Endothelial cell of umbilical vein (primary cell): Measurements from ENCODE around the gene UBA6. TPM values are rescaled to one million over a fixed set of nuclear protein-coding genes. Genes with fewer than 3 reads are reported as not detected.

Source experiments
- BruUV-seq: library from RNA; stranded (reverse); fragments of 400-500 nt; replicated peaks from 2 replicates; lab custom pipeline; 2021; lab: Mats Ljungman, UMichigan
- CTCF ChIA-PET: fragments of 300-600, 350-600 bp; sonication (Branson Sonifier 250); formaldehyde crosslinking; loops from one replicate; lab custom pipeline; 2021; ENCODE audit warnings: antibody characterized with exemption, inconsistent platforms; lab: Charles Lee
- POLR2A ChIA-PET: fragments of 300-600, 350-600 bp; sonication (Branson Sonifier 250); formaldehyde crosslinking; loops from one replicate; lab custom pipeline; 2021; ENCODE audit warnings: antibody characterized with exemption, inconsistent platforms; lab: Charles Lee
- DNase-seq: peaks from one replicate; pipeline ENCODE4 v3.0.0-alpha.2; 2011; ENCODE audit warnings: low read depth, low spot score
- FAIRE-seq: peaks from 2 replicates; lab custom pipeline; 2011; peaks lifted over from hg19 to GRCh38; lab: Jason Lieb, UNC
- H2AFZ ChIP-seq: 2 replicates; pipeline ENCODE4 v1.6.0; 2012; ENCODE audit warnings: low read depth, low read length, control low read depth, inconsistent platforms
- H3K27ac ChIP-seq: 2 replicates; pipeline ENCODE4 v1.5.1; 2011; ENCODE audit warnings: low read depth, mild to moderate bottlenecking, control low read depth, low read length, moderate library complexity; ENCODE audit not compliant: insufficient read depth
- H3K27me3 ChIP-seq, 2 experiments: 2 replicates each; pipeline versions ENCODE4 v1.6.0 to v1.6.1; 2011; ENCODE audit warnings: low read length in 2 of 2, mixed read lengths in 1 of 2; ENCODE audit not compliant: control insufficient read depth in 2 of 2, insufficient read depth in 2 of 2
- H3K36me3 ChIP-seq, 2 experiments: 2 replicates in 1 of 2; 3 replicates in 1 of 2; pipeline ENCODE4 v1.5.1; 2011; ENCODE audit warnings: low read length in 2 of 2, mild to moderate bottlenecking in 1 of 2, moderate library complexity in 1 of 2; ENCODE audit not compliant: control insufficient read depth in 2 of 2, insufficient read depth in 2 of 2; ENCODE audit errors: extremely low read depth in 1 of 2
- H3K4me1 ChIP-seq: 3 replicates; pipeline ENCODE4 v1.5.1; 2011; ENCODE audit warnings: mild to moderate bottlenecking, low read length; ENCODE audit not compliant: control insufficient read depth, insufficient read depth; ENCODE audit errors: extremely low read depth
- H3K4me2 ChIP-seq: 2 replicates; pipeline ENCODE4 v1.6.1; 2011; ENCODE audit warnings: low read length, control low read depth, mixed read lengths; ENCODE audit not compliant: insufficient read depth
- H3K4me3 ChIP-seq, 3 experiments: fragments of 200-600 bp in 1 of 3; sonication (generic), shearing (Covaris generic) in 1 of 3; replicated peaks in 1 of 3; 2 replicates each; pipeline ENCODE4 v1.5.1; 2011 to 2016; ENCODE audit warnings: control low read depth in 3 of 3, low read length in 3 of 3, mild to moderate bottlenecking in 2 of 3, inconsistent platforms in 1 of 3, low read depth in 1 of 3, moderate library complexity in 1 of 3; ENCODE audit not compliant: insufficient read depth in 1 of 3
- H3K79me2 ChIP-seq: 2 replicates; pipeline ENCODE4 v1.6.0; 2012; ENCODE audit warnings: low read length, inconsistent platforms; ENCODE audit not compliant: control insufficient read depth, insufficient read depth
- H3K9ac ChIP-seq: replicated peaks from 2 replicates; pipeline ENCODE3; 2011; ENCODE audit warnings: low read length, control low read depth; ENCODE audit not compliant: insufficient read depth; ENCODE audit errors: extremely low read depth
- H3K9me1 ChIP-seq: replicated peaks from 3 replicates; pipeline ENCODE4 v1.6.0; 2011; ENCODE audit warnings: mild to moderate bottlenecking, low read length; ENCODE audit not compliant: control insufficient read depth, insufficient read depth; ENCODE audit errors: extremely low read depth
- H3K9me3 ChIP-seq: replicated peaks from 2 replicates; pipeline ENCODE4 v1.5.1; 2012; ENCODE audit warnings: low read length, inconsistent platforms; ENCODE audit not compliant: control insufficient read depth, insufficient read depth
- H4K20me1 ChIP-seq: replicated peaks from 2 replicates; pipeline ENCODE3; 2011; ENCODE audit warnings: mild to moderate bottlenecking, low read length; ENCODE audit not compliant: control insufficient read depth, insufficient read depth; ENCODE audit errors: extremely low read depth
- CTCF ChIP-seq, 2 donors: IDR thresholded peaks; 1 replicate in 1 of 2; 2 replicates in 1 of 2; pipeline ENCODE4 v1.5.1; 2011; ENCODE audit warnings: low read length in 2 of 2, mild to moderate bottlenecking in 2 of 2, moderate library complexity in 2 of 2, control low read depth in 1 of 2, inconsistent platforms in 1 of 2, low read depth in 1 of 2; ENCODE audit not compliant: insufficient read depth in 1 of 2; ENCODE audit errors: extremely low read depth in 1 of 2
- EZH2 ChIP-seq: IDR thresholded peaks from 2 replicates; pipeline ENCODE4 v1.6.1; 2012; ENCODE audit warnings: borderline replicate concordance, low read depth, mild to moderate bottlenecking, moderate library complexity, low read length, inconsistent platforms; ENCODE audit not compliant: severe bottlenecking
- FOS ChIP-seq: IDR thresholded peaks from 2 replicates; pipeline ENCODE4 v1.6.1; 2011; ENCODE audit warnings: mild to moderate bottlenecking, low read length, moderate library complexity, borderline replicate concordance; ENCODE audit not compliant: insufficient read depth
- GATA2 ChIP-seq: IDR thresholded peaks from 2 replicates; pipeline ENCODE4 v1.7.0; 2011; ENCODE audit warnings: low read depth, mild to moderate bottlenecking, moderate library complexity, mixed read lengths, low read length; ENCODE audit not compliant: insufficient read length, insufficient read depth
- JUN ChIP-seq: IDR thresholded peaks from 2 replicates; pipeline ENCODE4 v1.6.1; 2011; ENCODE audit warnings: borderline replicate concordance, low read depth; ENCODE audit not compliant: insufficient read length, insufficient read depth
- MAX ChIP-seq: IDR thresholded peaks from 2 replicates; pipeline ENCODE4 v1.6.1; 2011; ENCODE audit not compliant: insufficient read depth, insufficient read length
- MYC ChIP-seq: IDR thresholded peaks from one replicate; pipeline ENCODE4 v1.6.1; 2011; ENCODE audit warnings: mild to moderate bottlenecking, low read depth, low read length
- POLR2A ChIP-seq: IDR thresholded peaks from 2 replicates; pipeline ENCODE4 v1.6.1; 2012; ENCODE audit warnings: low read depth, mild to moderate bottlenecking, control low read depth, low read length
- POLR2AphosphoS5 ChIP-seq: IDR thresholded peaks from 2 replicates; pipeline ENCODE4 v1.6.1; 2012; ENCODE audit warnings: low read depth, mild to moderate bottlenecking, control low read depth, low read length, moderate library complexity; ENCODE audit not compliant: insufficient read depth
- dilution Hi-C: fragments of 300-500 bp; cut with MboI; formaldehyde crosslinking; loops from one replicate; pipeline ENCODE4 v1.15.0; 2019; ENCODE audit warnings: low sequenced_read_pairs; ENCODE audit not compliant: extremely low pct_ligation_motif_present
- intact Hi-C: fragments of 100-400 bp; cut with micrococcal nuclease; formaldehyde crosslinking; loops from one replicate; pipeline ENCODE4 v1.10.0; 2022
- polyA plus RNA-seq, 4 experiments: library from polyadenylated mRNA; depleted of rRNA in 3 of 4; stranded (reverse) in 3 of 4; unstranded in 1 of 4; fragments of >200 nt; gene quantifications; 2 replicates each; pipeline versions ENCODE4 v1.2.1 to v1.2.3, GENCODE V29; 2011 to 2012; ENCODE audit warnings: missing spikeins in 1 of 4
- total RNA-seq: library from RNA; stranded (reverse); gene quantifications from 2 replicates; pipeline ENCODE4 v1.2.3, GENCODE V29; 2021

Gene UBA6
- total and polyA plus RNA-seq, 2 donors (not counting 3 experiments of a cell fraction or from before 2014, with no cell fraction given) = 30.9 to 96.4 TPM

- H3K9me3 ChIP-seq = no peaks in the 10 kb centered on the region
- no peak overlapping the region for H3K4me2 ChIP-seq
- no peaks in the 10 kb centered on the region for H3K4me1 ChIP-seq
- no peak overlapping the region for H3K4me3 ChIP-seq
- H2AFZ ChIP-seq = no peak overlapping the region
- H3K79me2 ChIP-seq = no peaks in the 10 kb centered on the region
- no peak overlapping the region for H3K27ac ChIP-seq
- BruUV-seq = no TSS peak
- H4K20me1 ChIP-seq = no peaks in the 10 kb centered on the region
- intact Hi-C loops = no loop called here
- FAIRE-seq (no peak), DNase-seq (no peak)
- no peaks in the 10 kb centered on the region for H3K36me3 ChIP-seq
- no peaks in the 10 kb centered on the region for H3K27me3 ChIP-seq
- ChIA-PET POLR2A (no interaction called here), CTCF (interaction anchor here (1.2 kb wide), 1 partner anchor 11 kb away, joined by 3 read pairs; no protein-coding TSS in a partner anchor)
- TF ChIP-seq GATA2 = no peak
- no peak for TF ChIP-seq MYC
- TF ChIP-seq FOS = no peak
- TF ChIP-seq CTCF (IDR thresholded peaks at IDR 0.05; ENCODE audit: extremely low read depth in 1 of 2, insufficient read depth in 1 of 2, low read depth in 1 of 2, low read length in 2 of 2) = no peak
- no peak for TF ChIP-seq POLR2A
- TF ChIP-seq POLR2AphosphoS5 = no peak
- no peak for TF ChIP-seq JUN
- no peak for TF ChIP-seq EZH2
- no peak for TF ChIP-seq MAX
- no peaks in the 10 kb centered on the region for H3K9me1 ChIP-seq
- H3K9ac ChIP-seq = no peak overlapping the region
- dilution Hi-C loops = no loop called here
Measured at GRCh38 chr4:67566335-67566734, 134.6 kb downstream of the UBA6 start.
